Measurements from ENCODE around the gene NDFIP1. TPM values are rescaled to one million over a fixed set of nuclear protein-coding genes. Genes with fewer than 3 reads are reported as not detected.
"Not testable (repeated sequence)": the region's sequence is repeated elsewhere in the genome, so short reads cannot be mapped to it uniquely, and the experiment has no call there.

The NDFIP1 gene
- total RNA-seq, 2 experiments from 2014 or later: 59.2 to 62.3 TPM

DNA sequence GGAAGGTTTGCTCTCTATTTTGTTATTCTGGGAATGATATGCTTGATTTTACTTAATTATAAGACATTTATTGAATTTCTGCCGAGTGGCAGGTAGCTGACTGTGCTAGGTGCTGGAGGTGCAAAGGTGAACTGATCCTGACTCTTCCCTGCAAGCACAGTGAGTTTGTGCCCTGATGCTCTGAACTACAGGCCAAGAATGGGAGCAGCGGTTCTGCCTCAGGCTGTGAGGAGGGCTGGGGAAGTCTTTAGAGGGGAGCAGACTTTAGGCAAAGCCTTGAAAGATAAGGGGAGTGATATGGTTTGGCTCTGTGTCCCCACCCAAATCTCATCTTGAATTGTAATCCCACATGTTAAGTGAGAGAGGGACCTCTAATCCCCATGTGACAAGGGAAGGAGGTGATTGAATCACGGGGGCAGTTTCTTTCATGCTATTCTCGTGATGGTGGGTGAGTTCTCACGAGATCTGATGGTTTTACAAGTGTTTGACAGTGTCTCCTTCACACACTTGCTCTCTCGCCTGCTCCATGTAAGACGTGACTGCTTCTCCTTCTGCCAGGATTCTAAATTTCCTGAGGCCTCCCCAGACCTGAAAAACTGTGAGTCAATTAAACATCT lies 73.1 kb downstream of the NDFIP1 start:
- H3K4me3 Mint-ChIP-seq: no peak overlapping the region
- no peak overlapping the region for H3K27ac Mint-ChIP-seq
- no peak for ATAC-seq (ENCODE audit: low read depth)
- no peaks in the 10 kb centered on the region for H3K36me3 Mint-ChIP-seq
- no peak for DNase-seq
- peaks cover 2% of the 10 kb centered on the region for H3K4me1 Mint-ChIP-seq
- H3K27me3 Mint-ChIP-seq: peaks cover 5% of the 10 kb centered on the region
- POLR2A ChIA-PET: no interaction called here
- no peaks in the 10 kb centered on the region for H3K9me3 Mint-ChIP-seq

DNA sequence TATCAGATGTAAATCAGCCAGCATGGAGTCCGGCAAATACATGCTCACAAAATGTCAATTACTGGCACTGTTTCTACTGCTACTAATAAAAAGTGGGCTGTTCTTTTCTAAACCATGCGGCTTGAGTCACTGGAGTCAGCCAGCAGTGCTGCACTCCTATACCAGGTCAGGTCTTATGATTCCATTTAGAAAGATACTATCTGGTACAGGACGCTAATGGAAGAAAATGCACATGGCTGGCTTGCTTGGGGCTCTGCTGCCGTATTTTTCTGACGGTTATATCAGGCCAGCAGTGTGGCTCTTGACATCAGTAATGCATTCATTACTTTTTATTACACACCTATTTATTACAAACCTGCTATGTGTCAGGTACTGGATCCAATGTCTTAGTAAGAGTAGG lies 74.3 kb downstream of the NDFIP1 start:
- POLR2A ChIA-PET: no interaction called here
- H3K4me3 Mint-ChIP-seq: no peak overlapping the region
- peaks cover 5% of the 10 kb centered on the region for H3K27me3 Mint-ChIP-seq
- no peak for ATAC-seq (ENCODE audit: low read depth)
- H3K27ac Mint-ChIP-seq: no peak overlapping the region
- no peaks in the 10 kb centered on the region for H3K36me3 Mint-ChIP-seq
- no peak for DNase-seq
- peaks cover 9% of the 10 kb centered on the region for H3K4me1 Mint-ChIP-seq
- H3K9me3 Mint-ChIP-seq: no peaks in the 10 kb centered on the region

DNA sequence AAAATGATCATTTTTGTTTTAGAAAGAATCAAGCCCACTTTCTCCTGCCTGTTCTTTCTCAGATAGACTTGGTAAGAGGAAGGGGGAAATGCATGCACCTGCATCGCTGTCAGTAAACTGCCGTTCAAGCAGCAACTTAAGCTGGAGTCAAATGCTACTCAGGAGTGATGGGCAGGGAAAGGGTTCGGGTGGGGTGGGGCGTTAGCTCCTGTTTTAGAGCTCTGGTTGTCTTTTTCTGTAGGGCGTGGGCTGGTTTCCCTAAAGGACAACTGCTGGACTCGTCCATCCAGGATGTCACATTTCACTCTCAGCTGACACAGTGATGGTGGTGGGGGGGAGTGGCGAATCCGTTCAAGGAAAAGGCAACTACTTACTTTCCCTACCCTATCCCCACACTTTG lies 75.0 kb downstream of the NDFIP1 start:
- H3K4me3 Mint-ChIP-seq: no peak overlapping the region
- POLR2A ChIA-PET: no interaction called here

DNA sequence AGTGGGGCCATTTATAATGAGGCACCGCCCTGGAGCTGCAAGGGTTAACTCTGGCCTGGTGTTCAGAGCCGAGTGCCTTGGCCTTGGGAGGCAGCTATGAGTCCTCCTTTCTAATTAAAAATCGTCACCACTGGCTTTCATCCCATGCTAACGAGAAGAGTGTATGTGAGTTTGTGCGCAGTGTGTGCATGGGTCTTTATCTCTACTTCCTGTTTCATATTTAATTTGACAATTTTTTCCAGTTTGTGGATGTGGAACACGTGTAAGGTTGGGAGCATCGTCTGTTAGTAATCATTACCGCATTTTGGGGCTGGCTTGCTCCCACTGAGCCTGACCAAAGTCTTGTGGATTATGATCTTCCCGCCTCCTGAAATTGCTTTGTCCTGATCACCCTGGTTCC lies 76.4 kb downstream of the NDFIP1 start:
- H3K4me1 Mint-ChIP-seq: peaks cover 11% of the 10 kb centered on the region
- H3K27me3 Mint-ChIP-seq: peaks cover 5% of the 10 kb centered on the region
- H3K9me3 Mint-ChIP-seq: no peaks in the 10 kb centered on the region

More for the DNA sequence above, 75.0 kb downstream of the NDFIP1 start:
- no peak for ATAC-seq (ENCODE audit: low read depth)
- Mint-ChIP-seq H3K9me3 (no peaks in the 10 kb centered on the region), H3K27me3 (peaks cover 5% of the 10 kb centered on the region), H3K36me3 (no peaks in the 10 kb centered on the region), H3K27ac (no peak overlapping the region), H3K4me1 (peaks cover 9% of the 10 kb centered on the region)
- DNase-seq: no peak

DNA sequence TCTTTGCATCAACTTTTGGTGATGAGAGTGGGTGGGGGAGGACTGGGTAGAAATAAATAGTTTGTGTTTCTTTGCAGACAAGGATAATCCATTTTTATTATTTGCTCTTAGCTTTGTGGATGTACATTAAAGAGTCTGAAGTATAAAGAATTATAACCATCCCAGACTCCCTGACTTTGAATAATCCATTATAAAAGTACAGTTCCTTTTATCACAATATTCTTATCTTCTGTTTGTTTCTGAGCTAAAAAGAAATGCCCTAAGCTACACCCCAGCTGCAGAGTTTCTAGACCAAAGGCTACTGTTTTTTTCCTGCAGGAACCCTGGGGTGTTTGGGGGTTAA lies 77.9 kb downstream of the NDFIP1 start:
- Mint-ChIP-seq H3K27ac (no peak overlapping the region), H3K9me3 (no peaks in the 10 kb centered on the region), H3K4me1 (peaks cover 11% of the 10 kb centered on the region), H3K36me3 (no peaks in the 10 kb centered on the region), H3K4me3 (no peak overlapping the region), H3K27me3 (peaks cover 5% of the 10 kb centered on the region)
- ATAC-seq (ENCODE audit: low read depth) (no peak), DNase-seq (no peak)
- POLR2A ChIA-PET: interaction anchor here (1.5 kb wide), 1 partner anchor 217 kb away, joined by 5 read pairs; the partner anchor contains the start of gene RNF14

More for the DNA sequence above, 76.4 kb downstream of the NDFIP1 start:
- H3K36me3 Mint-ChIP-seq: no peaks in the 10 kb centered on the region
- POLR2A ChIA-PET: no interaction called here
- no peak overlapping the region for H3K27ac Mint-ChIP-seq
- no peak overlapping the region for H3K4me3 Mint-ChIP-seq
- no peak for ATAC-seq (ENCODE audit: low read depth)
- DNase-seq: no peak

DNA sequence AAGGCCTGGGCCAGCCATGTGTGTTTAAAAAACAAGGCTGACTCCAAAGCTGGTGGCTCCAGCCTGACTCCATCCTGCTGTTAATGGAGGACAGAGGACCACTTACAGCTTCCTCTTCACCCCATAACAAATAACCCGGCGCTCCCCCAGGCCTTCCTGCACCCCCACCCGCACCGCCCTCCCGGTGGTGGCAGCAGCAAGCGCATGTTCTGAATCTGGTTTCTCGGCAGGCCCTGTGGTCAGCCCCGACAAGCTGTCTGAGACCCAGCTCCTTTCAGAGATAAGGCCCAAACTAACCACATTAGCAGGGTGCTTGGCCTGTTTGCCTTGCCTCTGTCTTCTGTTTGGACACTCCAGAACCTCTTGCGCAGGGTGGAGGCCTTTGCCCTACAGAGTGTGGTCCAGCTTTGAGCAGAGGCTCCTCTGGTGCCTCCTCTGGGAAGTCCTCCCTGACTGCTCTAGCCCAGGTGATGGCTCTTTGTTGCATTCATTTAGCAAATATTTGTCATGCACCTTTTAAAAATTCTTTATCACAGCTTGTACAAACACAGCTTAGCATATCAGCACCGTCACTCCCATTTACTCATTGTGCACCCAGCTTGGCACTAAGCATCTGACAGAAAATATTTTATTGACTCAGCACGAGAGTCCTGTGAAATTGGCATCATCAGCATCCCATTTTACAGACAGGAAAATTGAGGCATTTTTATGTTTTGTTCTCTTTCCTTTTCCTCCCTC lies 78.4 kb downstream of the NDFIP1 start:
- no peak for DNase-seq
- Mint-ChIP-seq H3K36me3 (no peaks in the 10 kb centered on the region), H3K4me3 (no peak overlapping the region), H3K27me3 (peaks cover 5% of the 10 kb centered on the region), H3K9me3 (no peaks in the 10 kb centered on the region), H3K4me1 (peaks cover 11% of the 10 kb centered on the region), H3K27ac (no peak overlapping the region)
- ATAC-seq (ENCODE audit: low read depth): no peak
- POLR2A ChIA-PET: interaction anchor here (1.5 kb wide), 1 partner anchor 218 kb away, joined by 5 read pairs; the partner anchor contains the start of gene RNF14

DNA sequence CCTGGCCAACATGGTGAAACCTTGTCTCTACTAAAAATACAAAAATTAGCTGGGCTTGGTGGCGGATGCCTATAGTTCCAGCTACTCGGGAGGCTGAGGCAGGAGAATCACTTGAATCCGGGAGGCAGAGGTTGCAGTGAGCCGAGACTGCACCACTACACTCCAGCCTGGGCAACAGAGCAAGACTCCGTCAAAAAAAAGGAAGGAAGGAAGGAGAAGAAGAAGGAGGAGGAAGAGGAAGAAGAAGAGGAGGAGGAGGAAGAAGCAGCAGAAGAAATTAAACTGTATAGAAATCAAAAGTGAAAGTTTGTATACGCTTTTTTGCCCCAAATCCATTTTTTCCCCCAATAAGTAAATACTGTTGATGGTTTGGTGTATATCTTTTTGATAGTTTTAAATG lies 80.1 kb downstream of the NDFIP1 start:
- ATAC-seq (ENCODE audit: low read depth); H3K4me3 Mint-ChIP-seq; H3K27ac Mint-ChIP-seq; H3K36me3 Mint-ChIP-seq; POLR2A ChIA-PET; H3K9me3 Mint-ChIP-seq; DNase-seq; H3K27me3 Mint-ChIP-seq: not testable (repeated sequence)
- peaks cover 11% of the 10 kb centered on the region for H3K4me1 Mint-ChIP-seq

DNA sequence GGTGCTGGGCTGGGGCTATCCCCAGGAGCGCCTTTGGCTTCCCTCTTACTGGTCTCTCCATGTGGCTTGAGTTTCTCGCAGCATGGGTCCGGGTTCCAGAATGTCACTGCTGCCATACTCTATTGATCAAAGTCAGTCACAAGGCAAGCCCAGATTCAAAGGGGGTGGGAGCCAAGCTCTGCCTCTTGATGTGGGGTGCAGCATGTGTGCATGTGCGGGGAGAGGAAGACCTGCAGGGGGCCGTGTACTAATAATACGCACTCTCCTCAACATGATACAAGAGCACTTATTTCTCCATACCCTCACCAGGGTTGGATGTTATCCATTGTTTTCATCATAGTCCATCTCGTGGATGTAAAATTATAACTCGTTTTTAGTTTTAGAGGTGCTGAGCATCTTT lies 81.2 kb downstream of the NDFIP1 start:
- ATAC-seq (ENCODE audit: low read depth): no peak
- H3K27me3 Mint-ChIP-seq: peaks cover 4% of the 10 kb centered on the region
- H3K4me1 Mint-ChIP-seq: peaks cover 11% of the 10 kb centered on the region
- H3K9me3 Mint-ChIP-seq: no peaks in the 10 kb centered on the region
- H3K36me3 Mint-ChIP-seq: no peaks in the 10 kb centered on the region
- no peak overlapping the region for H3K27ac Mint-ChIP-seq
- DNase-seq: no peak
- H3K4me3 Mint-ChIP-seq: no peak overlapping the region
- POLR2A ChIA-PET: no interaction called here

DNA sequence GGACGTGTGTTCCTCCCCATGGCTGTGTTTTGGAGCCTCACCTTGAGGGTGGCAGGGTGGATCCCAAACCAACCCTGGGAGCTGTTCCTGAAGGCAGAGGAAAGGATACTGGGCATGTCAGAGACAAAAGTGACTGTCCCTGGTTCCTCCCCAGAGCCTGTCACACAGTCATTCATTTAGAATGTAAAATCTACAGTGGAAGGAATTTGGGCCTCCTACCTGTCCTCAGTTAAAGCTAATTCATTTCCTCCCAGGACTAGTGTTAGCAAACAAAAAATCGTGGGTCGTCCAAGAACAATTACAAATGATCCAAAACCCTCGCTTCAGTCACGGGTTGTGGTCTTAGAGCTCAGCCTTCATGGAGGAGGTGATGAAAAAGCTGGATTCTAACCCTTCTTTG lies 83.2 kb downstream of the NDFIP1 start:
- POLR2A ChIA-PET: no interaction called here
- ATAC-seq (ENCODE audit: low read depth): no peak
- peaks cover 1% of the 10 kb centered on the region for H3K27me3 Mint-ChIP-seq
- H3K4me3 Mint-ChIP-seq: no peak overlapping the region
- no peaks in the 10 kb centered on the region for H3K36me3 Mint-ChIP-seq
- DNase-seq: no peak
- H3K27ac Mint-ChIP-seq: no peak overlapping the region
- H3K4me1 Mint-ChIP-seq: peaks cover 8% of the 10 kb centered on the region
- no peaks in the 10 kb centered on the region for H3K9me3 Mint-ChIP-seq

DNA sequence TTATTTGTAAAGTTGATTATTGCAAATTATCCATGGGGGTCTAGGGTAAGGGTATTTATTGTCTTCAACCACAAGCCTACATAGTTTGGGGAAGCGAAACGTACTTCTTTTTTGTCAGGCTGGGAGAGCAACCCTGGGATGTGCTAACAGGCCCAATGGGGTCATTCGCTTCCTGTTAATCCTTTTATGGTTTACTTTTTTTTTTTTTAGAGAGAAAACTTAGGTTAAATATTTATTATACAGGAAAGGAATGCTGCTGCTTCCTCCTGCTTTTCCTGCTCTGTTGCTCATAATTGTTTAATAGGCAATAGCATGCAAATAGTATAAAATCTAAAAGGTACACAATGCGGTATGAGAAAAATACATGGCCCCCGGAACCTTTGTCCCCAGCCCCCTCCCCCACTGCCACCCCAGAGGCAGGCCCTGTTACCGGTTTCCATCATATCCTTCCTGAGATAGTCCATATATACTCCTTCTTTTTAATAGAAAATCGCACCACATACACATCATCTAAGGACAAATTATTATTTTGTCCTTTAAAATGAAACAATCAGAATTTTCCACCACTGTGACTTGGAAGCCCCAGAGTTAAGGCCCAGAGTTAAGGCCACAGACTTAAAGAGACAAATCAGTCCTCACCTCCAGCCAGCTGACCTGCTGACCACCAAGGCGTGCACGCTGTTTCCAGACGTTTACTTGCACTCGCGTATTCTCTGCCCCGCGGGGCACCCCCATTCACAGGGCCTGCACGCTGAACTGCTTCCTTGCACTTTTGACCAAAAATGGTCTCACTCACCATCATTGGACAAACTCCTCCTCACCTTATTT lies 83.9 kb downstream of the NDFIP1 start:
- Mint-ChIP-seq H3K4me1 (peaks cover 3% of the 10 kb centered on the region), H3K27ac (no peak overlapping the region), H3K4me3 (no peak overlapping the region), H3K27me3 (peaks cover 1% of the 10 kb centered on the region), H3K36me3 (no peaks in the 10 kb centered on the region), H3K9me3 (no peaks in the 10 kb centered on the region)
- ATAC-seq (ENCODE audit: low read depth): no peak
- DNase-seq: no peak
- POLR2A ChIA-PET: no interaction called here

DNA sequence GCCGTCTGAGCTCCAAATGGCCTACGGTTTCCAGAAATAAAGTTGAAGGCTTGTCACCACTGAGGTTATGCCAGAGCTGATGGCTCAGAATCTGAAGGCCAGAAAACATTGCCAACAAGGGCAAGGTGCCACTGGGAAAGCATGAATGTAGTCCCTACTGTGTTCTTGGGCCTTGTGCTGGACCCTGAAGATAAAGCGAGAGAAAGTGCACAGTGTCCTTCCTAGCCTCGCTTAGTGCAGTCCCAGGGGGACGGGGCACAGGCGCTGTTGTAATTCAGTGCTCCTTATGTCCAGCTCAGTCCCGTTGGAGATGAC lies 84.5 kb downstream of the NDFIP1 start:
- no peaks in the 10 kb centered on the region for H3K36me3 Mint-ChIP-seq
- peaks cover 2% of the 10 kb centered on the region for H3K4me1 Mint-ChIP-seq
- DNase-seq (no peak), ATAC-seq (ENCODE audit: low read depth) (no peak)
- H3K9me3 Mint-ChIP-seq: no peaks in the 10 kb centered on the region
- POLR2A ChIA-PET: no interaction called here
- no peak overlapping the region for H3K4me3 Mint-ChIP-seq
- no peak overlapping the region for H3K27ac Mint-ChIP-seq
- H3K27me3 Mint-ChIP-seq: peaks cover 1% of the 10 kb centered on the region

DNA sequence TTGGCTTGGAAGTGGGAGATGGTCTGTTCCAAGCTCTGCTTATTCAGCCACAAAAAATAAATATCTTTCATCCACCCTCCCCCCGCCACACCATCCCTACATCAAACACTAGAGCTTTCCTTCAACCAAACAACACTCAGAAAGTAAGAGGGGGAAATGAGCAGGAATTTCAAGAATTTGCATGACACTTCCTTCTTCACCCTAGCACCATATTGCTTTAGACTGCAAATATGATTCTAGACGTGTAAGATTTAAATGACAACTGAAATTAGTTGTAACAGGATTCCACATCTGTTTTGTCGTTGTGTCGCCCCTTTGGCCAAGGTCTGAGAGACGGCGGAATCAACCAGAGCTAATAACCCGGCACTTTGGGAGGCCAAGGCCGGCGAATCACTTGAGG lies 88.5 kb downstream of the NDFIP1 start:
- POLR2A ChIA-PET: no interaction called here
- ATAC-seq (ENCODE audit: low read depth) (no peak), DNase-seq (no peak)
- H3K27me3 Mint-ChIP-seq: peaks cover 6% of the 10 kb centered on the region
- H3K4me1 Mint-ChIP-seq: no peaks in the 10 kb centered on the region
- no peaks in the 10 kb centered on the region for H3K9me3 Mint-ChIP-seq
- H3K4me3 Mint-ChIP-seq: no peak overlapping the region
- H3K27ac Mint-ChIP-seq: no peak overlapping the region
- no peaks in the 10 kb centered on the region for H3K36me3 Mint-ChIP-seq

DNA sequence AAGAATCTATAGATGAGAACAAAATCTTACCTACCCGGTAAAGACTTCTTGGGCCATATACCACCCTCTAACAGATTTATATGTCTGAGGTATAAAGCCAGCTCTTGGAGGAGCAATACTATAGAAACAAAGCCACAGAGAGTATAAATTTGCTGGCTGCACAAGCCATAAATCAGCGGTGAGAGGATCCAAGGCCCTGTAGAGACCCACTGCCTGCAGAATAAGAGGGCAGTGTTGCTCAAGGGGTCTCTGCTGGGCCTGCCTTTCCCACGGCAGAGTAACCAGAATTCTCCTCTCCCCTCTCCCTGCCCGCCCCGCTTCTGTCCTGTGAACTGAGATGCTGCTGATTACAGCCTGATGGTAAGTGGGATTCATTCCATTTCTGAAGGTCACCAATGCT lies 89.2 kb downstream of the NDFIP1 start:
- Mint-ChIP-seq H3K27ac (no peak overlapping the region), H3K27me3 (peaks cover 10% of the 10 kb centered on the region), H3K4me1 (no peaks in the 10 kb centered on the region), H3K4me3 (no peak overlapping the region), H3K9me3 (no peaks in the 10 kb centered on the region), H3K36me3 (no peaks in the 10 kb centered on the region)
- no peak for ATAC-seq (ENCODE audit: low read depth)
- POLR2A ChIA-PET: no interaction called here
- DNase-seq: no peak

DNA sequence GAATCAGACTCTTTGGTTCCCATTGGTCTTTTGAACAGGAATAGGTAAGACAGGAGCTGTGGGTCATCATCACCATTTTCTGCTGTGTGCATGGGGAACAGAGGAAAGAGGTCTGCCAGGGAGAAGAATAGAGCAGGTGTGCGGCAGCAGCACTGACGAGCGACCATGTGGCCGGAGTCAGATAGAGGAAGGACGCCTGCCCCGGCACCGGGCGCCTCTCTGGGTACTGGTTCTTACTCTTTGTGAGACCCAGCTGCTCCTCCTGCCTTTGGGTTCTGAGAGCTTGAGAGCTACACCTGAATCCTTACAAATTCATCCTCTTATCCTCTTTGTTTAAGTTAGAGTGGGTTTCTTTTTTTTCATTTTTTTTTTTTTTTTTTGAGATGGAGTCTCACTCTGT lies 90.8 kb downstream of the NDFIP1 start:
- Mint-ChIP-seq H3K4me3 (no peak overlapping the region), H3K27ac (no peak overlapping the region), H3K9me3 (no peaks in the 10 kb centered on the region), H3K27me3 (peaks cover 12% of the 10 kb centered on the region), H3K36me3 (no peaks in the 10 kb centered on the region), H3K4me1 (no peaks in the 10 kb centered on the region)
- DNase-seq: no peak
- no peak for ATAC-seq (ENCODE audit: low read depth)
- POLR2A ChIA-PET: no interaction called here

Data from activated naive CD8-positive, alpha-beta T cell treated with anti-CD3 and anti-CD28 coated beads, Interleukin-2, amount 10 ng/mL, durations not matched to agents 7 days and 5 days (primary cell).